PC-3 (cell line): ENCODE results near the gene CARNS1. TPM values are rescaled to one million over a fixed set of nuclear protein-coding genes. Genes with fewer than 3 reads are reported as not detected.
"Not testable (repeated sequence)": the region's sequence is repeated elsewhere in the genome, so short reads cannot be mapped to it uniquely, and the experiment has no call there.

ENCODE experiments used
- ATAC-seq: fragments of 200-7000 bp; cut with Tn5 transposase; 2 replicates; pipeline ENCODE4 v1.9.1; 2020; ENCODE audit warnings: mild to moderate bottlenecking, moderate library complexity
- BruUV-seq: library from RNA; stranded (reverse); fragments of 400-500 nt; replicated peaks from 2 replicates; lab custom pipeline; 2021; lab: Mats Ljungman, UMichigan
- CTCF ChIA-PET: fragments of 300-600 bp; sonication (Branson Sonifier 250); formaldehyde crosslinking; loops from one replicate; lab custom pipeline; 2022; ENCODE audit warnings: antibody characterized with exemption; lab: Charles Lee
- POLR2A ChIA-PET: fragments of 300-600 bp; sonication (Branson Sonifier 250); formaldehyde crosslinking; loops from one replicate; lab custom pipeline; 2022; ENCODE audit warnings: antibody characterized with exemption; ENCODE audit not compliant: unreplicated experiment; lab: Charles Lee
- DNase-seq: peaks from one replicate; pipeline ENCODE4 v3.0.0-alpha.2; 2015
- H2AFZ ChIP-seq: fragments of 300-600 bp; sonication (generic); 2 replicates; pipeline ENCODE4 v1.6.0; 2016; ENCODE audit warnings: antibody characterized with exemption, low read length
- H3F3A ChIP-seq: fragments of 300-600 bp; sonication (generic); one replicate; pipeline ENCODE4 v1.6.0; 2017; ENCODE audit warnings: antibody characterized with exemption, low read length, control low read depth, mild to moderate bottlenecking; ENCODE audit not compliant: unreplicated experiment
- H3K27ac ChIP-seq: fragments of 300-600 bp; sonication (generic); 2 replicates; pipeline ENCODE4 v1.5.1; 2016; ENCODE audit warnings: mild to moderate bottlenecking, low read length
- H3K27me3 ChIP-seq: fragments of 300-600 bp; sonication (generic); 2 replicates; pipeline ENCODE4 v1.6.1; 2016; ENCODE audit warnings: low read length, mixed read lengths
- H3K36me3 ChIP-seq: fragments of 300-600 bp; sonication (generic); 2 replicates; pipeline ENCODE4 v1.6.1; 2016; ENCODE audit warnings: low read depth, mixed run types, low read length, mixed read lengths
- H3K4me1 ChIP-seq: fragments of 300-600 bp; sonication (generic); 2 replicates; pipeline ENCODE4 v1.5.1; 2016; ENCODE audit warnings: low read length; ENCODE audit not compliant: insufficient read depth
- H3K4me2 ChIP-seq: fragments of 300-600 bp; sonication (generic); 2 replicates; pipeline ENCODE4 v1.6.0; 2016; ENCODE audit warnings: low read length
- H3K4me3 ChIP-seq: fragments of 300-600 bp; sonication (generic); 2 replicates; pipeline ENCODE4 v1.5.1; 2016; ENCODE audit warnings: mild to moderate bottlenecking, low read length, mixed read lengths
- H3K79me2 ChIP-seq: fragments of 300-600 bp; sonication (generic); 2 replicates; pipeline ENCODE4 v1.6.1; 2017; ENCODE audit warnings: low read length, mixed read lengths
- H3K9ac ChIP-seq: fragments of 300-600 bp; sonication (generic); 2 replicates; pipeline ENCODE4 v1.6.0; 2016; ENCODE audit warnings: mild to moderate bottlenecking, low read length
- H3K9me2 ChIP-seq: fragments of 300-600 bp; sonication (generic); replicated peaks from 2 replicates; pipeline ENCODE4 v1.6.1; 2016; ENCODE audit warnings: mixed run types, low read length, mixed read lengths
- H3K9me3 ChIP-seq: fragments of 300-600 bp; sonication (generic); 2 replicates; pipeline ENCODE4 v1.6.1; 2016; ENCODE audit warnings: low read length, mixed read lengths
- H4K20me1 ChIP-seq: fragments of 300-600 bp; sonication (generic); 2 replicates; pipeline ENCODE4 v1.6.1; 2016; ENCODE audit warnings: low read length, mixed read lengths
- CTCF ChIP-seq: fragments of 300-600 bp; sonication (generic); conservative IDR thresholded peaks from 2 replicates; pipeline ENCODE4 v1.5.1; 2017; ENCODE audit warnings: antibody characterized with exemption, low read depth, mild to moderate bottlenecking, low read length
- EZH2 ChIP-seq: fragments of 300-600 bp; sonication (generic); IDR thresholded peaks from one replicate; pipeline ENCODE4 v1.6.1; 2017; ENCODE audit warnings: antibody characterized with exemption, mild to moderate bottlenecking, low read length; ENCODE audit not compliant: unreplicated experiment
- EZH2phosphoT487 ChIP-seq: fragments of 300-600 bp; sonication (generic); IDR thresholded peaks from 2 replicates; pipeline ENCODE4 v1.6.1; 2018; ENCODE audit warnings: mild to moderate bottlenecking, antibody characterized with exemption, low read length, borderline replicate concordance
- intact Hi-C: fragments of 100-400 bp; cut with micrococcal nuclease; formaldehyde crosslinking; loops from 2 replicates; pipeline ENCODE4 v1.9.0; 2023
- total RNA-seq: library from RNA; depleted of rRNA; stranded (reverse); fragments of >200 nt; gene quantifications from 2 replicates; pipeline ENCODE4 v1.2.3, GENCODE V29; 2014

Gene CARNS1
- total RNA-seq, 1 experiment from 2014 or later: 0.22 TPM

- ChIA-PET POLR2A (interaction anchor here (0.7 kb wide), 1 partner anchor 1102 kb away, joined by 4 read pairs; no protein-coding TSS in a partner anchor), CTCF (no interaction called here)
- BruUV-seq: no TSS peak
- H3K4me3 ChIP-seq: no peak overlapping the region
- no peaks in the 10 kb centered on the region for H3K9me3 ChIP-seq
- H3F3A ChIP-seq: no peaks in the 10 kb centered on the region
- no peak overlapping the region for H3K9ac ChIP-seq
- peaks cover 8% of the 10 kb centered on the region for H3K79me2 ChIP-seq
- peaks cover 13% of the 10 kb centered on the region; the same call in 1 of the 2 replicates for H3K4me1 ChIP-seq
- no peak for TF ChIP-seq EZH2
- H4K20me1 ChIP-seq: no peaks in the 10 kb centered on the region
- no peak overlapping the region for H3K4me2 ChIP-seq
- intact Hi-C loops: no loop called here
- H3K9me2 ChIP-seq: no peaks in the 10 kb centered on the region
- DNase-seq: no peak
- H3K27me3 ChIP-seq: no peaks in the 10 kb centered on the region
- H3K27ac ChIP-seq: no peak overlapping the region
- no peaks in the 10 kb centered on the region for H3K36me3 ChIP-seq
- H2AFZ ChIP-seq: no peak overlapping the region
- no peak for ATAC-seq
These were observed 8.6 kb downstream of the CARNS1 start for GRCh38 chr11:67423891-67424613.

DNA sequence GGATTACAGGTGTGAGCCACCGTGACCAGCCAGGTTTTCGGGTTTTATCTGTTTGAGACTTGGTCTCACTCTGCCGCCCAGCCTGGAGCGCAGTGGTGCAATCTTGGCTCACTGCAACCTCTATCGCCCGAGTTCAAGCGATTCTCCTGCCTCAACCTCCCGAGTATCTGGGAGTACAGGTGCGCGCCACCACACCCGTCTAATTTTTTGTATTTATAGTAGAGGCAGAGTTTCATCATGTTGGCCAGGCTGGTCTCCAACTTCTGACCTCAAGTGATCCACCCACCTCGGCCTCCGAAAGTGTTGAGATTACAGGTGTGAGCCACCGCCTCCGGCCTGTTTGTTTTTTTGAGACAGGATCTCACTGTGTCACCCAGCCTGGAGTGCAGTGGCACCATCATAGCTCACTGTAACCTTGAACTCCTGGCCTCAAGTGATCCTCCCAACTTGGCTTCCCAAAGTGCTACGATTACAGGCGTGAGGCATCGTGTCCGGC lies 11.9 kb downstream of the CARNS1 start:
- H3K4me3 ChIP-seq: peak overlapping the region; percentile 96
- H3K9me3 ChIP-seq, POLR2A ChIA-PET, CTCF ChIA-PET, H3K9me2 ChIP-seq, H3F3A ChIP-seq, H3K27me3 ChIP-seq, H4K20me1 ChIP-seq, DNase-seq, BruUV-seq, H3K27ac ChIP-seq, ATAC-seq: not testable (repeated sequence)
- intact Hi-C loops: loop anchor here (5.0 kb wide), 2 partner anchors 40 to 80 kb away; partner anchors contain the start of genes CDK2AP2, PITPNM1 and TMEM134
- H3K36me3 ChIP-seq: peaks cover 20% of the 10 kb centered on the region
- H3K4me1 ChIP-seq: peaks cover 17% of the 10 kb centered on the region
- peak overlapping the region; percentile 94 for H2AFZ ChIP-seq
- H3K4me2 ChIP-seq: peak overlapping the region; percentile 94
- peaks cover 34% of the 10 kb centered on the region for H3K79me2 ChIP-seq
- H3K9ac ChIP-seq: peak overlapping the region; percentile 95; the same call in 1 of the 2 replicates

DNA sequence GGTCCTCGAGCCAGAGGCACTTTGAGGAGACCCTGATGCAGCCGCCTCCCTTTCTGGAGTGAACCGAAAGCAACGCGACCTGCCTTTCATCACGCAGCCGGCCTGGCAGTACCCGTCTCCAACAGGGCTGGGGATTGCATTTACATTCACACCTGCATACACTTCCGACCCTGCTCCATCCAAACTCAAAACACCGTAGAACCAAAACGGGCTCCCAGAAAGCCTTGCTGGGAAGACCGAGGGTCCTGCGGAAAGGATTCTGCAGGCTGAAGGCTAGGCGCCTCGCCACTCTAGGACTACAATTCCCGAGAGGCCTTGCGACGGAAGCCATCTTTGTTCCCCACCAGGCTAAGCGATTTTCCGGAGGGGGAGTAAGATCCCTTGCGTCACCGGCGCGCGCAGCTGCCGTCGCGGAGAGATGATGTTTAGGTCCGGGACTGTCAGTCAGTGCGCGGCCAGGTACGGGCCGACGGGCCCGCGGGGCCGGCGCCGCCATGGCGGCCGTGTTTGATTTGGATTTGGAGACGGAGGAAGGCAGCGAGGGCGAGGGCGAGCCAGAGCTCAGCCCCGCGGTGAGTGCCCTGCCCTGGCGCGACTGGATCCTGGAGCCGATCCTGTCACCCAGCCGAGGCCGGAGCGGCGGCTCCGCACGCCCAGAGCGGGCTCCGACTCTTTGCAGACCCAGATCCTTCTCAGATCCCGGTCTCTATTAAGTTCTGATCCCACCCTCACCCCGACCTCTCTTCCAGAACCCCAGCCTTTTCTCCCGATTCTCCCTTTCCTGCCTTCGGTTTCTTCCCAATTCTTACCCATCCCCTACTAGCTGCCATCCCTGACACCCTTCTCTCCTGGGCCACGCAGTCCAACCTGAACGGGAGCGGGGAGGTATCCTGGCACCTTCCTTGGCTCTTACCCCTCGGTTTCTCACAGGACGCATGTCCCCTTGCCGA lies 12.8 kb downstream of the CARNS1 start, which contains the start of gene RPS6KB2:
TSS of gene RPS6KB2 (plus strand) at position 443 of the 950 bp plus-strand sequence. CDS start at position 495, 52 bp downstream.
- Histone ChIP-seq H3K36me3 (peaks cover 29% of the 10 kb centered on the region), H3F3A (no peaks in the 10 kb centered on the region), H2AFZ (peak within 1 kb of the TSS; percentile 94), H3K79me2 (peaks cover 34% of the 10 kb centered on the region), H3K27ac (peak within 1 kb of the TSS; percentile 18), H3K9me3 (no peaks in the 10 kb centered on the region), H3K4me1 (peaks cover 10% of the 10 kb centered on the region), H3K4me3 (peak within 1 kb of the TSS; percentile 96), H3K27me3 (no peaks in the 10 kb centered on the region), H3K4me2 (peak within 1 kb of the TSS; percentile 94), H4K20me1 (no peaks in the 10 kb centered on the region), H3K9me2 (no peaks in the 10 kb centered on the region), H3K9ac (peak within 1 kb of the TSS; percentile 95)
- CTCF ChIA-PET: no interaction called here
- intact Hi-C loops: loop anchor here (2.0 to 5.0 kb wide), 4 partner anchors 14 to 79 kb away; partner anchors contain the start of genes CDK2AP2, CORO1B, PITPNM1 and TMEM134
- DNase-seq (peak; percentile 99), ATAC-seq (peak; percentile 87)
- POLR2A ChIA-PET: no interaction called here
- BruUV-seq: no TSS peak
- TF ChIP-seq EZH2phosphoT487: no peak
- TF ChIP-seq EZH2: no peak
- no peak for TF ChIP-seq CTCF
